ENCODE data around the gene MRPL39. TPM values are rescaled to one million over a fixed set of nuclear protein-coding genes. Genes with fewer than 3 reads are reported as not detected.

MRPL39 gene
- 10 to 100 TPM; 25.9 to 35.7 TPM for total RNA-seq

- Histone ChIP-seq H3K9me3 (no peaks in the 10 kb centered on the region), H3K27ac (peak within 1 kb of the TSS; percentile 84 to 85), H3K4me1 (peaks cover 3 to 25% of the 10 kb centered on the region in 2 donors), H3K36me3 (peaks cover 10% of the 10 kb centered on the region), H3K4me3 (peak within 1 kb of the TSS; percentile 86 to 87), H3K27me3 (no peaks in the 10 kb centered on the region)
- DNase-seq (ENCODE audit: low spot score) = peak; percentile 86
- TF ChIP-seq CTCF (IDR thresholded peaks at IDR 0.05) = peak; percentile 43 to 67
Measured at GRCh38 chr21:25607151-25608043, at the start of gene MRPL39. Gene MRPL39 (minus strand): TSS chr21:25607481. CDS start chr21:25607475, 6 bp downstream.

GRCh38 chr21:25656412-25656811 lies 49.1 kb upstream of the MRPL39 start:
- no peaks in the 10 kb centered on the region for H3K9me3 ChIP-seq
- DNase-seq (ENCODE audit: low spot score) = no peak
- H3K4me1 ChIP-seq = no peaks in the 10 kb centered on the region
- H3K27ac ChIP-seq = no peak overlapping the region
- TF ChIP-seq CTCF (IDR thresholded peaks at IDR 0.05) = no peak
- no peak overlapping the region for H3K4me3 ChIP-seq
- H3K27me3 ChIP-seq = no peaks in the 10 kb centered on the region
- H3K36me3 ChIP-seq = no peaks in the 10 kb centered on the region

GRCh38 chr21:25649146-25649545 lies 41.9 kb upstream of the MRPL39 start:
- no peak overlapping the region for H3K27ac ChIP-seq
- TF ChIP-seq CTCF (IDR thresholded peaks at IDR 0.05) = no peak
- no peaks in the 10 kb centered on the region for H3K36me3 ChIP-seq
- H3K4me1 ChIP-seq = no peaks in the 10 kb centered on the region
- H3K9me3 ChIP-seq = no peaks in the 10 kb centered on the region
- H3K4me3 ChIP-seq = no peak overlapping the region
- H3K27me3 ChIP-seq = no peaks in the 10 kb centered on the region
- DNase-seq (ENCODE audit: low spot score) = no peak

- Histone ChIP-seq H3K27ac (no peak overlapping the region), H3K27me3 (no peaks in the 10 kb centered on the region)
Measured at GRCh38 chr21:25647647-25648046, 40.4 kb upstream of the MRPL39 start.

GRCh38 chr21:25646474-25646873 lies 39.2 kb upstream of the MRPL39 start:
- no peak overlapping the region for H3K27ac ChIP-seq
- DNase-seq (ENCODE audit: low spot score) = no peak
- TF ChIP-seq CTCF (IDR thresholded peaks at IDR 0.05) = no peak

More at GRCh38 chr21:25647647-25648046, 40.4 kb upstream of the MRPL39 start:
- H3K4me1 ChIP-seq = no peaks in the 10 kb centered on the region
- TF ChIP-seq CTCF (IDR thresholded peaks at IDR 0.05) = no peak
- H3K9me3 ChIP-seq = no peaks in the 10 kb centered on the region
- H3K36me3 ChIP-seq = no peaks in the 10 kb centered on the region
- H3K4me3 ChIP-seq = no peak overlapping the region
- no peak for DNase-seq (ENCODE audit: low spot score)

More at GRCh38 chr21:25646474-25646873, 39.2 kb upstream of the MRPL39 start:
- H3K4me3 ChIP-seq = no peak overlapping the region
- H3K4me1 ChIP-seq = no peaks in the 10 kb centered on the region
- no peaks in the 10 kb centered on the region for H3K36me3 ChIP-seq
- no peaks in the 10 kb centered on the region for H3K9me3 ChIP-seq
- H3K27me3 ChIP-seq = no peaks in the 10 kb centered on the region
